Skeletal muscle satellite cell (primary cell): ENCODE measurements around the gene AJM1. TPM values are rescaled to one million over a fixed set of nuclear protein-coding genes. Genes with fewer than 3 reads are reported as not detected.
"Not testable (repeated sequence)": the region's sequence is repeated elsewhere in the genome, so short reads cannot be mapped to it uniquely, and the experiment has no call there.

Experiments used
- H3K27me3 ChIP-seq: 2 replicates; pipeline ENCODE4 v1.7.0; 2013; ENCODE audit warnings: low read length; ENCODE audit not compliant: control insufficient read depth, insufficient read depth
- H3K36me3 ChIP-seq: 2 replicates; pipeline ENCODE4 v1.7.0; 2013; ENCODE audit warnings: mild to moderate bottlenecking, control low read depth, low read length; ENCODE audit not compliant: insufficient read depth
- H3K4me1 ChIP-seq: 2 replicates; pipeline ENCODE4 v1.7.0; 2013; ENCODE audit warnings: low read length; ENCODE audit not compliant: control insufficient read depth, insufficient read depth
- H3K4me2 ChIP-seq: 2 replicates; pipeline ENCODE4 v1.7.0; 2013; ENCODE audit warnings: mild to moderate bottlenecking, low read length
- H3K4me3 ChIP-seq: 2 replicates; pipeline ENCODE4 v1.7.0; 2013; ENCODE audit warnings: low read length
- H3K9ac ChIP-seq: 2 replicates; pipeline ENCODE4 v1.7.0; 2013; ENCODE audit warnings: mild to moderate bottlenecking, low read depth, low read length, moderate library complexity
- H3K9me3 ChIP-seq: replicated peaks from 2 replicates; pipeline ENCODE4 v1.7.0; 2013; ENCODE audit warnings: mild to moderate bottlenecking, control low read depth, low read length
- small RNA-seq: library from RNA; depleted of rRNA; stranded (forward); fragments of <200 nt; gene quantifications from one replicate; pipeline ENCODE3, GENCODE V24; 2012

Gene AJM1

DNA sequence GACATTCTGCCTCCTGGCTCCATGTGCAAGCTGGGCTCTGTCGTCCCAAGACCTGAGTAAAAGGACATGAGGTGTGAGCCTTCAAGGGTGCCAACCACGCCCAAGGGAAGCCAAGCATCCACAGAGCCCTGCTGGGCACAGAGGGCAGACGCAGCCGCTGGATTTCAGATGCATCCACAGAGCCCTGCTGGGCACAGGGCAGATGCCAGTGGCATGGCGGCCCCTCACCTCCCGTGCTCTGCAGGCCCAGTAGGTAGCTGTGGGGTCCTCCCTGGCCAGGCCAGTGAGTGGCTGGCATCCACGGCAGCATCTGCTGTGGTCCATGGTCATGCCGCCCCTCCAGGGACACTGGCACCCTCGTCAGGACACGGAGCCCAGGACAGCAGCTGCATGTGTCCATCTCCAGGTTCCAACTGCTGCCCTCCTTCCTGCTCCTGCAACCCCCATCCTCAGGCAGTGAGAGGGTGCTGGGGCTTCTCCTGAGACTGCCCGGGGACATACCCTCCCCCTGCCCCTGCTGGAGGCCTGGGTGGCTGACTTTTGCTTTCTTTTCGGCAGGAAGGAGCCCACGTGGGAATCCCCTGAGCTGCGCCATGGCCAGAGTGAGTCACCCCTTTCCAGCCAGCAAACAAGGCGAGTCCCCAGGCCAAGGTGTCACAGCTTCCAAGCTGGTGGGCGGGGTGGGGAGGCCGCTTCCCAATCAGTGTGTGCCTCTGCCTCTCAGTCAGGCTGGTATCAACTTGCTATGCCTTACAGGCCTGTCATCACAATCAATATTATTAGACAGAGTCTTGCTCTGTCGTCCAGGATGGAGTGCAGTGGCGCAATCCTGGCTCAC lies 40.0 kb downstream of the AJM1 start:
- H3K27me3 ChIP-seq = no peaks in the 10 kb centered on the region
- H3K4me2 ChIP-seq = peak overlapping the region; percentile 89
- H3K36me3 ChIP-seq = no peaks in the 10 kb centered on the region
- peak overlapping the region; percentile 64 for H3K4me3 ChIP-seq
- peaks cover 24% of the 10 kb centered on the region for H3K4me1 ChIP-seq
- no peaks in the 10 kb centered on the region for H3K9me3 ChIP-seq
- H3K9ac ChIP-seq = peak overlapping the region; percentile 49

- not testable (repeated sequence) for H3K36me3 ChIP-seq, H3K9ac ChIP-seq, H3K27me3 ChIP-seq, H3K9me3 ChIP-seq
- H3K4me2 ChIP-seq = peak overlapping the region; percentile 89
- H3K4me3 ChIP-seq = peak overlapping the region; percentile 64
- H3K4me1 ChIP-seq = peaks cover 28% of the 10 kb centered on the region
These were observed 40.6 kb downstream of the AJM1 start for GRCh38 chr9:136882947-136883283.

GRCh38 chr9:136883670-136884069 lies 41.4 kb downstream of the AJM1 start:
- not testable (repeated sequence) for H3K4me3 ChIP-seq, H3K36me3 ChIP-seq, H3K4me2 ChIP-seq, H3K9me3 ChIP-seq, H3K9ac ChIP-seq, H3K27me3 ChIP-seq
- peaks cover 28% of the 10 kb centered on the region for H3K4me1 ChIP-seq

- peak within 1 kb of the TSS; percentile 96 for H3K4me2 ChIP-seq
- H3K9me3 ChIP-seq = no peaks in the 10 kb centered on the region
- H3K36me3 ChIP-seq = peaks cover 2% of the 10 kb centered on the region
- no peaks in the 10 kb centered on the region for H3K27me3 ChIP-seq
- peaks cover 28% of the 10 kb centered on the region for H3K4me1 ChIP-seq
- H3K4me3 ChIP-seq = peak within 1 kb of the TSS; percentile 78
- H3K9ac ChIP-seq = peak within 1 kb of the TSS; percentile 91
These were observed 43.8 kb downstream of the AJM1 start, which contains the start of gene TRAF2 for GRCh38 chr9:136885950-136886578. Gene TRAF2 (plus strand): TSS chr9:136886516. CDS start chr9:136898741, 12,225 bp downstream.

- peak overlapping the region; percentile 94 for H3K4me2 ChIP-seq
- H3K9ac ChIP-seq = peak overlapping the region; percentile 91
- H3K4me3 ChIP-seq = peak overlapping the region; percentile 78
- no peaks in the 10 kb centered on the region for H3K27me3 ChIP-seq
- H3K36me3 ChIP-seq = peaks cover 2% of the 10 kb centered on the region
- H3K4me1 ChIP-seq = peaks cover 22% of the 10 kb centered on the region
- no peaks in the 10 kb centered on the region for H3K9me3 ChIP-seq
These were observed 44.6 kb downstream of the AJM1 start for GRCh38 chr9:136886610-136887597.

DNA sequence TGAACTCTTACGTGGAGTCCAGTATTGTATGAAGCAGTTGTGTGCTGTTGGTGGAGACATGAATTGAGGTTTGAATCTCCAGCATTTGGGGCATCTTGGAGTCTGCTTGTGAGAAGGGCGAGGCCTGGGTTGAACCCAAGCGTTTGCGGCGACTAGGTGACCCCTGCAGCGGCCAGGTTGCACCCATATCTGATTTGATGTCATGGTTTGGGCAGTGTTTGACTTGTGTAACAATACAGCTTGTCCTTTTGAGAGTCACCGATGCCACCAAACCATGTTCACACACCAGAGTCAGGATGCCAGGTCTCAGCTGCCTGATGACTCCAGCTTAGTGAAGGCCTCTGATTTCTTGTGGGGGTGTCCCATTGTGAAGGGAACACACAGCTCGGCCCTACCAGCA lies 46.2 kb downstream of the AJM1 start:
- Histone ChIP-seq H3K9ac (no peak overlapping the region), H3K27me3 (no peaks in the 10 kb centered on the region), H3K4me3 (no peak overlapping the region), H3K36me3 (peaks cover 9% of the 10 kb centered on the region), H3K4me1 (peaks cover 10% of the 10 kb centered on the region), H3K9me3 (no peaks in the 10 kb centered on the region), H3K4me2 (no peak overlapping the region)

DNA sequence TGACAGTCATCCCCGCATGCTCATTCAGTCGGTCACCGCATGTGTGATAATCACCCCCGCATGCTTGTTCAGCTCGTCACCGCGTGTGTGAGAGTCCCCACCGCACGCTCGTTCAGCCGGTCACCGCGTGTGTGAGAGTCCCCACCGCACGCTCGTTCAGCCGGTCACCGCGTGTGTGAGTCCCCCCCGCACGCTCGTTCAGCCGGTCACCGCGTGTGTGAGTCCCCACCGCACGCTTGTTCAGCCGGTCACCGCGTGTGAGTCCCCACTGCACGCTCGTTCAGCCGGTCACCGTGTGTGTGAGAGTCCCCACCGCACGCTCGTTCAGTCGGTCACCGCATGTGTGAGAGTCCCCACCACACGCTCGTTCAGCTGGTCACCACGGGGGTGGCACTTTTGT lies 47.6 kb downstream of the AJM1 start:
- Histone ChIP-seq H3K4me1 (peaks cover 10% of the 10 kb centered on the region), H3K36me3 (peaks cover 9% of the 10 kb centered on the region), H3K9me3 (no peaks in the 10 kb centered on the region), H3K4me3 (no peak overlapping the region), H3K27me3 (no peaks in the 10 kb centered on the region), H3K4me2 (no peak overlapping the region), H3K9ac (no peak overlapping the region)

GRCh38 chr9:136890661-136891060 lies 48.4 kb downstream of the AJM1 start:
- H3K4me1 ChIP-seq = peaks cover 9% of the 10 kb centered on the region
- H3K4me2 ChIP-seq = no peak overlapping the region
- no peak overlapping the region for H3K4me3 ChIP-seq
- peaks cover 9% of the 10 kb centered on the region for H3K36me3 ChIP-seq
- no peak overlapping the region for H3K9ac ChIP-seq
- H3K9me3 ChIP-seq = no peaks in the 10 kb centered on the region
- no peaks in the 10 kb centered on the region for H3K27me3 ChIP-seq

Small RNA genes within 50 kb of the gene (small RNA-seq; reads per million reads assigned to genes)
- not detected for gene AL355987.2
- gene MIR4292 = not detected
- gene MIR4479 = not detected
